Measurements from ENCODE around the gene GABRD. TPM values are rescaled to one million over a fixed set of nuclear protein-coding genes. Genes with fewer than 3 reads are reported as not detected.

The GABRD gene
- total and polyA plus RNA-seq, 2 of the 13 experiments (the other 11 are each of a cell fraction or from before 2014, with no cell fraction given): not detected

- Histone ChIP-seq H3K36me3 (replicated peaks in 1 of 2; ENCODE audit: control insufficient read depth in 1 of 2, insufficient read depth in 2 of 2, low read length in 2 of 2) (no peaks in the 10 kb centered on the region), H3K9me3 (ENCODE audit: low read length) (no peaks in the 10 kb centered on the region), H4K20me1 (ENCODE audit: insufficient read depth, low read length) (no peaks in the 10 kb centered on the region), H3K27me3 (ENCODE audit: control insufficient read depth in 1 of 2, insufficient read depth in 2 of 2, low read length in 2 of 2) (peaks cover 5 to 43% of the 10 kb centered on the region in 2 experiments; a peak in 4 of 5 replicates), H2AFZ (ENCODE audit: low read length) (no peak overlapping the region), H3K4me1 (ENCODE audit: insufficient read depth, low read length) (0 out of 2 replicates have a peak, but pooled peaks cover 6% of the 10 kb centered on the region), H3K27ac (ENCODE audit: extremely low read length, insufficient read depth, low read length) (no peak overlapping the region), H3K9ac (ENCODE audit: insufficient read depth, low read depth, low read length) (no peak overlapping the region), H3K79me2 (ENCODE audit: insufficient read depth, low read length) (no peaks in the 10 kb centered on the region), H3K4me2 (ENCODE audit: low read depth, low read length) (no peak overlapping the region), H3K4me3 (replicated peaks in 1 of 3; ENCODE audit: insufficient read depth in 1 of 3, low read depth in 2 of 3, low read length in 3 of 3) (no peak overlapping the region)
- DNase-seq (ENCODE audit: low spot score) (no peak), ATAC-seq (no peak), FAIRE-seq (no peak)
- ChIA-PET CTCF (ENCODE audit: low intra/inter-chr PET ratio, low total read pairs) (no interaction called here), POLR2A (no interaction called here)
- WGBS (ENCODE audit: low lambda C conversion rate): 59% methylated on average over 7 of the region's 9 CpGs
- intact Hi-C loops (cut with micrococcal nuclease; ENCODE audit: unreplicated experiment) (no loop called here), in situ Hi-C loops (cut with HindIII; ENCODE audit: extremely low pct_ligation_motif_present, low pct_unique_long_range_greater_than_20kb) (no loop called here)
- TF ChIP-seq BCL6 (CRISPR knock-in tag; IDR thresholded peaks at IDR 0.05) (no peak), DZIP1 (CRISPR knock-in tag; IDR thresholded peaks at IDR 0.05) (no peak)
- no TSS peak for BruUV-seq (replicated peaks)
These were observed 18.3 kb upstream of the GABRD start for GRCh38 chr1:2000850-2001249.

GRCh38 chr1:2001773-2002411 lies 17.3 kb upstream of the GABRD start:
- Histone ChIP-seq H3K4me3 (replicated peaks in 1 of 3; ENCODE audit: insufficient read depth in 1 of 3, low read depth in 2 of 3, low read length in 3 of 3) (no peak overlapping the region), H3K9ac (ENCODE audit: insufficient read depth, low read depth, low read length) (no peak overlapping the region), H3K9me3 (ENCODE audit: low read length) (no peaks in the 10 kb centered on the region), H4K20me1 (ENCODE audit: insufficient read depth, low read length) (no peaks in the 10 kb centered on the region), H3K36me3 (replicated peaks in 1 of 2; ENCODE audit: control insufficient read depth in 1 of 2, insufficient read depth in 2 of 2, low read length in 2 of 2) (no peaks in the 10 kb centered on the region), H3K4me1 (ENCODE audit: insufficient read depth, low read length) (0 out of 2 replicates have a peak, but pooled peaks cover 6% of the 10 kb centered on the region), H3K4me2 (ENCODE audit: low read depth, low read length) (no peak overlapping the region), H3K27me3 (ENCODE audit: control insufficient read depth in 1 of 2, insufficient read depth in 2 of 2, low read length in 2 of 2) (peaks cover 5 to 47% of the 10 kb centered on the region in 2 experiments; a peak in 4 of 5 replicates), H2AFZ (ENCODE audit: low read length) (no peak overlapping the region), H3K79me2 (ENCODE audit: insufficient read depth, low read length) (no peaks in the 10 kb centered on the region), H3K27ac (ENCODE audit: extremely low read length, insufficient read depth, low read length) (no peak overlapping the region)
- DNase-seq (ENCODE audit: low spot score): no peak
- ChIA-PET POLR2A (no interaction called here), CTCF (ENCODE audit: low intra/inter-chr PET ratio, low total read pairs) (no interaction called here)
- no TSS peak for BruUV-seq (replicated peaks)
- in situ Hi-C loops (cut with HindIII; ENCODE audit: extremely low pct_ligation_motif_present, low pct_unique_long_range_greater_than_20kb): no loop called here
- ATAC-seq: no peak
- FAIRE-seq: no peak
- WGBS (ENCODE audit: low lambda C conversion rate): 35% methylated on average over 13 of the region's 13 CpGs
- intact Hi-C loops (cut with micrococcal nuclease; ENCODE audit: unreplicated experiment): no loop called here
- TF ChIP-seq GATAD2A (CRISPR knock-in tag; IDR thresholded peaks at IDR 0.05): 0 out of 2 replicates have a peak, but pooled peaks have one; percentile 21
- no peak for TF ChIP-seq ZNF354B (CRISPR knock-in tag; IDR thresholded peaks at IDR 0.05)
- no peak for TF ChIP-seq KAT7 (CRISPR knock-in tag; IDR thresholded peaks at IDR 0.05; ENCODE audit: borderline replicate concordance)
- TF ChIP-seq ATF4 (CRISPR knock-in tag; IDR thresholded peaks at IDR 0.05): peak in 1 of 2 experiments; percentile 87; a peak in 2 of 4 replicates
- TF ChIP-seq FOXK2 (IDR thresholded peaks at IDR 0.05): no peak
- TF ChIP-seq JUND (CRISPR knock-in tag; IDR thresholded peaks at IDR 0.05): no peak
- TF ChIP-seq TRIM22 (IDR thresholded peaks at IDR 0.05): no peak
- TF ChIP-seq MAFF (IDR thresholded peaks at IDR 0.05; ENCODE audit: low read depth, low read length): peak; percentile 96
- peak; percentile 96 to 98 for TF ChIP-seq MAFK (conservative IDR thresholded peaks at IDR 0.05 in 1 of 2, IDR thresholded peaks at IDR 0.05 in 1 of 2; ENCODE audit: low read length in 2 of 2)
- peak; percentile 69; the same call in 1 of the 2 replicates for TF ChIP-seq CEBPB (IDR thresholded peaks at IDR 0.05; ENCODE audit: borderline replicate concordance, low read depth, low read length)

Measured in HepG2 (cell line).